GM21576 (cell line): ENCODE data around the gene UHMK1.

ENCODE experiments used
- ATAC-seq: cut with Tn5 transposase; IDR thresholded peaks from one replicate; pipeline ENCODE4 v1.9.1; 2021; ENCODE audit warnings: mild to moderate bottlenecking, moderate library complexity; ENCODE audit not compliant: unreplicated experiment

UHMK1 gene

GRCh38 chr1:162502928-162503327 lies 5.3 kb downstream of the UHMK1 start:
- ATAC-seq: no peak

- no peak for ATAC-seq
These were observed 29.7 kb downstream of the UHMK1 start for GRCh38 chr1:162527314-162527713.

DNA sequence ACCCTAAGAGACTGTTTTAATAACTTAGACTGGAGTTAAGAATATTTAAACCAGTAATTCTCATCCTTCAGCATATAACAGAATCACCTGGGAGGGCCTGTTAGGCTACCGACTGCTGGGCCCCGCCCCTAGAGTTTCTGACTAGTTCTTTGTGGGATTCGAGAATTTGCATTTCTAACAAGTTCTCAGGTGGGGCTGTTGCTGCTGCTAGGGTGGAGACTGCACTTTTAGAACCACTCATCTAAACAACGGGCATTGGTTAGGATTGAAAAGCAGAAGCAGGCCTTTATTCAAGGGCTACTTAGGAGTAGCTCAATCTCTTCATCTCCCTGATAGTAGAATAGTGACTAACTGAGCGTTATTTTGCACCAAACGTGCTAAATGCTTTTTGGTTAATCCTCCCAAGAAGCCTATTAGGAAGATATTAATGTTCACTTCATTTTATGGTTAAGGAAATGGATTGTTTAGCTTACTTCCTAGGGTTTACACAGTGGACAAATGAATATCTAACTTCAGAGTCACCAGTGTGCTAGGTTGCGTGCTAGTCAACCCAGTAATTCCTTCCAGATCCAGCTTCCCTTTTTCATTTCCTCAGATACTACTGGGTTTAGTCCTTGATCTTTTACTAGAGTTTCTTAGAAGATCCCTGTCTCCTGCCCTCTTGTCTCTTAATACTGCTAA lies 32.8 kb downstream of the UHMK1 start:
- peak; percentile 99 for ATAC-seq

- no peak for ATAC-seq
These were observed 33.3 kb downstream of the UHMK1 start for GRCh38 chr1:162530988-162531319.

DNA sequence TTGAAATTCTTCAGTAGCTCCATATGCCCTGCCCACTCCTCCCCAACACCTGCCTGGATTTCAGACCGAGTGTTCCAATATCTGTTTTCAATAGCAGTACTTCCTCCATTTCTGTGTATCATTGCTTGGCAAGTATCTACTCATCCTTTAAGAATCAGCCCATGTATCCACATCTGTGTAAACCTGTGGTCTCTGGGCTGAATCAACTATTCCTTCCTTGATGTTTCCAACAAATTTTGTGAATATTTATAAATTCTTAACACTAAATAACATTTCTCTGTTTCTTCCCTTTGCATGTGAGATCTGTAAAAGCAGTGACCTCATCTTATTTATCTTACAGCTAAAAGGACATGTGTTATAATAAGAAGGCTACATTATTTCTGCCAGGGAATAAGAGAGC lies 37.9 kb downstream of the UHMK1 start:
- ATAC-seq: no peak

DNA sequence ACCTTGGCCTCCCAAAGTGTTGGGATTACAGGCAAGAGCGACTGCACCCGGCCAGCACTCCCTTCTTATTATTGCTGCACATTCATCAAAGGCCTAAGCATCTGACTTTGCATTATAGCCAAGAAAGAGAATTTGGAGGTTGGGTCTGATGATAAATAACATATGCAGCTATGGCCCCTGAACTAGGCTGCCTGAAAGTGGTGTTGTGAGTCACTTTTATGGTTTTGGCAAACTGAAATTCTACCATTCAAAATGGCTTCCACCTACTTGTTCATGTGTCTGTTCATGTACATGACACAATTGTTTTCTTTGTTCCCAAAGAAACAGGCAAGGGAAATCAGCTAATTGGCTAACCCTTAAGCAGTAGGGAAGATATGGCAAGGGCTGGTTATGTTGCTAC lies 38.9 kb downstream of the UHMK1 start:
- no peak for ATAC-seq

DNA sequence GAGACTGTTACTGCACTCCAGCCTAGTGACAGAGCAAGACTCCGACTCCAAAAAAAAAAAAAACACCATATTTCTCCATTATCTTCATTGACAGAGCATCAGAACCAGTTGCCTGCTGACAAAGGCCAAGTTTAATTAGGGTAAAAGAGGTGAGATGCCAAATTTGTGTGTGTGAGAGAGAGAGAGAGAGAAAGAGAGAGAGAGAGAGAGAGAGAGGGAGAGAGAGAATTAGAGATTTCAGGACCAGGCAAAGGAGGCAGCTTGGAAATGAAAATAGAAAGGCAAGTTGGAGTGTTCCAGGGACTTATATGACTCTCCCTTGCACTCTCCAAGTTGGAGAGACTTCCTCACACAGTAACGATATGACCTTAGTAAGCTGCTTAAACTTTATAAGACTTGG lies 39.6 kb downstream of the UHMK1 start:
- ATAC-seq: no peak

- ATAC-seq: no peak
These were observed 41.3 kb downstream of the UHMK1 start for GRCh38 chr1:162538815-162539431.

GRCh38 chr1:162541619-162542141 lies 44.1 kb downstream of the UHMK1 start:
- ATAC-seq: no peak

DNA sequence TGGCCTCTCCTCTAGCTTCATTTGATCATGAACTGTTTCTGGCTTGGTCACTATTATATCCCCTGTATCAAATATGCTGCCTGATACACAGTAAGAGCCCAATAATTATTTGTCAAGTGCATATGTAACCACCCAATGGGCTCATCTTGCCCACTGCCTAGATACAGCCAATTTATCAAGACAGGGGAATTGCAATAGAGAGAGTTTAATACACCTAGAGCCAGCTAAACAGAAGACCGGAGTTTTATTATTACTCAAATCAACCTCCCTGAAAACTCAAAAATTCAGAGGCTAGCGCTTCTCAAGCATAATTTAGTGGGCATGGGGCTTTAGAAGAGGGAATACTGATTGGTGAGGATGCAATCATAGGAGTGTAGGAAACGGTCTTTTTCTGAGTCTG lies 45.6 kb downstream of the UHMK1 start:
- no peak for ATAC-seq

DNA sequence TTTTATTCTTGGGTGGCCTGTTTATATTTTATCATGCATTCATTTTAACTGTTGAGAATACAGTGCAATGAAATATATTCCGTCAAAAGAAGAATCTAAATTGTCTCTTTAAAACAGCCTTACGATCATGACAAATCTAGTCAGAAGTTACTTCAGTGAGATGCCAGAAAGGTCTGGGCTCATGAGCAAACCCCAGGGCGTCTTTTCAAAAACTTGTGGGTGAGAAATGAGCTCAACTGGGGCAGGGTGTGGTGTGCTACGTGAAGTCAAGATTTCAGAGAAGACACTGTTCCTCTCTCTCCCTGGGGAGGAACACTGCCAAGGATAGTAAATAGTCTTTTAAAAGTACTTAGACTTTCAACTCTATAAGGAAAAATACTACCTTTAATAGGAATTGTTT lies 50.6 kb downstream of the UHMK1 start:
- no peak for ATAC-seq

- no peak for ATAC-seq
These were observed 51.4 kb downstream of the UHMK1 start for GRCh38 chr1:162549001-162549400.

GRCh38 chr1:162550925-162551324 lies 53.3 kb downstream of the UHMK1 start:
- no peak for ATAC-seq

DNA sequence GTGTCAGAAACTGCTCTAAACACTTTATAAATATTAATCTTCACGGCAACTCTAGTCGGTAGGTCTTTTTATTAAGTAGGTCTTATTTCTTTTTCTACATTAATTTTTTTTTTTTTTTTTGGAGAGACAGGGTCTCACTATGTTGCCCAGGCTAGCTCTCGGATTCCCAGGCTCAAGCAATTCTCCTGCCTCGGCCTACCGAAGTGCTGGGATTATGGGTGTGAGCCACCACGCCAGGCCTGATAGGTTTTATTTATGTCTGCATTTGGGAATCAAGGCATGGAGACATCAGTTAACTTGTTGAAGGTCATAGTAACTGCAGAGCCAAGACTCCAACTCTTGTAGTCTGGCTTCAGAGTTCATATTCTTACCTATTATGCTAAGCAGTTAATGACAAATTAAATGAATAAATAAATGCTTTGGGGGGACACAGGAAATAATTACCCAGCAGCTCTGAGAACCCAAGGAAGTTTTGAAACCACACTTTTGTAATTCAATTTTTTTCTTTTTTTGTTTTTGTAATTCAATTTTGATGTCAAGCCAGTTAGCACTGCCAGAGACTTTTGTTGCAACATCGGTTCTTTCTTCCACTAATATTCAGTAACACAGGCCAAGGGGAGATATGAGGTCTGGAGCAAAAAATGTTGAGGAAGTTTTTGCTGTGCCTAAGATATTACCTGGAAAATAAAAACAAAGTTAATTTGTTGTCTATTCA lies 54.5 kb downstream of the UHMK1 start:
- no peak for ATAC-seq

DNA sequence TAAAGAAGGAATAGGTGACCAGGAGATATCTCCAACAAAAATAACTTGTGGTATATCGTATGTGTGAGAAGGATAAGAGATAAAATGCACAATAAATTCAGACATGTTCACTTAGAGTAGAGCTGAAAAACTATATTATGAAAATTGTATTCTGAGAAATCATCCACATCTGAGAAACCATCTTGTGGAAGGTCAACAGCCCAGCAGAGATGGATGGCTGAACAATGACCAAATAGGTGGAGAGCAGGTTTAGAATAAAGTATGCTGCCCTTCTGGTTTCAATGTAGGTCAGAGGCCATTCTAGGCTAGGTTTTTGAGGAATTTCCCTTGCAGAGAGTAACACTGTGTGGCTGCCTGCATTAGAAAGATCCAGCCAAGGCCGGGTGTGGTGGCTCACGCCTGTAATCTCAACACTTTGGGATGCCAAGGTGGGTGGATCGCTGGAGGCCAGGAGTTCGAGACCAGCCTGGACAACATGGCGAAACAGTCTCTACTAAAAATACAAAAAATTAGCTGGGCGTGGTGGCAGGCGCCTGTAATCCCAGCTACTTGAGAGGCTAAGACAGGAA lies 55.1 kb downstream of the UHMK1 start:
- ATAC-seq: no peak

- ATAC-seq: no peak
These were observed 56.6 kb downstream of the UHMK1 start for GRCh38 chr1:162554258-162554657.

- no peak for ATAC-seq
These were observed 59.9 kb downstream of the UHMK1 start for GRCh38 chr1:162557536-162557935.

DNA sequence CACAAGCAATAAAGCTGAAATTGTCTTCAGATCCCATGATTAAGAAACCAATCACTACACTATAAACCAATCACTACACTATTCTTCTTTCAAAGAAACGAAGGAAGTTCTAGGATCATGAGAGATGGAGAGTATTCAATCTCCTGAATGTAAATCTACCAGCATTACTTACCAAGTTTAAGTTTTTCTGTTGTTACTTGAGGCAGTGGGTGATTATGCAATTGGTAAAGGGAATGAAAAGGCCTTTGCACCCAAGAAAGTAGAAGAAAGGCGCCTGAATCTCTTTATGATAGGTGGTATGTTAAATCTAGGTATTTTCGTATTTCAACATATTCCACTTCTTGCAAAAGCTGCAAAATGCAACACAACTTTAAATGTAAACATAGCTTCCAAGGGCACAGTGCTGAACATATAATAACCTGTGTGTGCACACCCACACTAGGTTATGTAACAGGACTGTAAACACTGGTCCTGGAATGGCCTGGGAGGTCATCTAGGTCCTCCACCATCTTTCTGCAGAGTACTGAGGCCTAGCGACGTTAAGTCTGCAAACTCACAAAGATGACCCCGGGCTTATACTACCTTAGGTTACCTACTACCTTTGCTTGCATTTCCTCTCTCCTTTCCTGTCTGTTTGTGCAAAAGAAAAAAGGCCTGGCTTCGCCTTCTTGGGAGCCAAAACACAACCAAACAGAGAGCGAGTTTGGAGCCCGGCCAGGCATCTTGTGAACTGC lies 62.9 kb downstream of the UHMK1 start:
- ATAC-seq: no peak

DNA sequence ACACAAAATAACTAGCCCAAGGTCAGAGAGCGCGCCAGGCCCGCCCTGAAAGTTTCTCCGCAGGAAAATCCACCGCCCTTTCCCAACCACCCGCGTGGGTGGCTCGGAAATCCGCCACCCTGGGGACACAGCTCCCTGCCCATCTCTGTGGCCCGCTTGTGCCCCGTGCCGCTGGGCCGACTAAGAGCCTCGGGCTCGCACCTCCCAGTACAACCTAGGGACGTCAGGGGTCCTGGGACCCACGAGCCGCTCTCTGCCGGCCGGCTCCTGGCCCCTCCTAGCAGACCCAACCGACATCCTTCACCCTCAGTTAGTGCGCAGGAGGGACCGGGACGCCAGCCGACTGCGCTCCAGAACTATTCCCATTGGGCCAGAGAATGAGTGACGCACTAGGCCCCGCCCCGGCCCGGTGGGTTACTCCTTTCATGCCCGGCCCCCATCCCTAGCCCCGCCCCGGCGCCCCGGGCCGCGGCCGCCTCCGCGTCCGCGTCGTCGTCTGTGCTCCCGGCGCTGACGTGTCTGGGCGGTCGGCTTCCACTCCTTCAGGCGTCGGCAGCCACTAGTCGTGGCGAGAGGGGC lies 63.5 kb downstream of the UHMK1 start:
- ATAC-seq: peak; percentile 95

GRCh38 chr1:162561616-162562469 lies 64.2 kb downstream of the UHMK1 start, which contains the start of gene UAP1:
TSS of gene UAP1 (plus strand) at chr1:162561722. CDS start at chr1:162566069, 4,347 bp downstream.
- ATAC-seq: peak; percentile 26
